ENCODE measurements around the gene MLKL.

- TF ChIP-seq ELF4 (IDR thresholded peaks at IDR 0.05) (no peak), LEF1 (IDR thresholded peaks at IDR 0.05; ENCODE audit: borderline replicate concordance) (no peak), TARDBP (IDR thresholded peaks at IDR 0.05) (no peak), HDGF (IDR thresholded peaks at IDR 0.05; ENCODE audit: borderline replicate concordance) (no peak), FOXA1 (IDR thresholded peaks at IDR 0.05) (no peak), FOXM1 (IDR thresholded peaks at IDR 0.05; ENCODE audit: borderline replicate concordance) (no peak)
Observed at GRCh38 chr16:74729783-74730683, 29.4 kb upstream of the MLKL start.
